ENCODE results near the gene FANK1.
"Not testable (repeated sequence)": the region's sequence is repeated elsewhere in the genome, so short reads cannot be mapped to it uniquely, and the experiment has no call there.

GRCh38 chr10:125907598-125907997 is 11.2 kb downstream of the FANK1 start:
- TF ChIP-seq EZH2 (IDR thresholded peaks at IDR 0.05; ENCODE audit: borderline replicate concordance, insufficient read depth, low read length, poor library complexity, severe bottlenecking); CTCF (IDR thresholded peaks at IDR 0.05; ENCODE audit: poor library complexity, severe bottlenecking); MXI1 (conservative IDR thresholded peaks at IDR 0.05; ENCODE audit: poor library complexity, severe bottlenecking): not testable (repeated sequence)
- TF ChIP-seq, protein P1, sequence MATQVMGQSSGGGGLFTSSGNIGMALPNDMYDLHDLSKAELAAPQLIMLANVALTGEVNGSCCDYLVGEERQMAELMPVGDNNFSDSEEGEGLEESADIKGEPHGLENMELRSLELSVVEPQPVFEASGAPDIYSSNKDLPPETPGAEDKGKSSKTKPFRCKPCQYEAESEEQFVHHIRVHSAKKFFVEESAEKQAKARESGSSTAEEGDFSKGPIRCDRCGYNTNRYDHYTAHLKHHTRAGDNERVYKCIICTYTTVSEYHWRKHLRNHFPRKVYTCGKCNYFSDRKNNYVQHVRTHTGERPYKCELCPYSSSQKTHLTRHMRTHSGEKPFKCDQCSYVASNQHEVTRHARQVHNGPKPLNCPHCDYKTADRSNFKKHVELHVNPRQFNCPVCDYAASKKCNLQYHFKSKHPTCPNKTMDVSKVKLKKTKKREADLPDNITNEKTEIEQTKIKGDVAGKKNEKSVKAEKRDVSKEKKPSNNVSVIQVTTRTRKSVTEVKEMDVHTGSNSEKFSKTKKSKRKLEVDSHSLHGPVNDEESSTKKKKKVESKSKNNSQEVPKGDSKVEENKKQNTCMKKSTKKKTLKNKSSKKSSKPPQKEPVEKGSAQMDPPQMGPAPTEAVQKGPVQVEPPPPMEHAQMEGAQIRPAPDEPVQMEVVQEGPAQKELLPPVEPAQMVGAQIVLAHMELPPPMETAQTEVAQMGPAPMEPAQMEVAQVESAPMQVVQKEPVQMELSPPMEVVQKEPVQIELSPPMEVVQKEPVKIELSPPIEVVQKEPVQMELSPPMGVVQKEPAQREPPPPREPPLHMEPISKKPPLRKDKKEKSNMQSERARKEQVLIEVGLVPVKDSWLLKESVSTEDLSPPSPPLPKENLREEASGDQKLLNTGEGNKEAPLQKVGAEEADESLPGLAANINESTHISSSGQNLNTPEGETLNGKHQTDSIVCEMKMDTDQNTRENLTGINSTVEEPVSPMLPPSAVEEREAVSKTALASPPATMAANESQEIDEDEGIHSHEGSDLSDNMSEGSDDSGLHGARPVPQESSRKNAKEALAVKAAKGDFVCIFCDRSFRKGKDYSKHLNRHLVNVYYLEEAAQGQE (IDR thresholded peaks at IDR 0.05; ENCODE audit: borderline replicate concordance) = not testable (repeated sequence)

Measured in neural cell (in vitro differentiated cells).